Skin epidermis (tissue), 12 donors: ENCODE data around the gene ATP6V0A4.
"Not testable (repeated sequence)": the region's sequence is repeated elsewhere in the genome, so short reads cannot be mapped to it uniquely, and the experiment has no call there.

Source experiments
- H3K27ac ChIP-seq, 21 experiments: fragments of 200-600 bp; sonication (generic) in 11 of 21; one replicate each; pipeline ENCODE4 v1.5.0; 2020; ENCODE audit warnings: mild to moderate bottlenecking in 3 of 21, inconsistent platforms in 2 of 21, moderate library complexity in 2 of 21
- H3K4me3 ChIP-seq, 7 experiments: fragments of 200-600 bp; sonication (generic) in 2 of 7; one replicate each; pipeline ENCODE4 v1.5.0; 2020; ENCODE audit warnings: inconsistent platforms in 2 of 7, mild to moderate bottlenecking in 2 of 7, moderate library complexity in 1 of 7

Gene ATP6V0A4

GRCh38 chr7:138797715-138798320 lies at the start of gene ATP6V0A4, which contains the start of gene TMEM213:
ATP6V0A4 (minus strand) TSS chr7:138798196; CDS start chr7:138771247, 26,949 bp downstream.
TMEM213 (plus strand) TSS chr7:138797994; CDS start chr7:138798105, 111 bp downstream.
- no peak within 1 kb of the TSS for H3K4me3 ChIP-seq
- H3K27ac ChIP-seq: no peak within 1 kb of the TSS

GRCh38 chr7:138845711-138846110 lies 47.7 kb upstream of the ATP6V0A4 start:
- no peak overlapping the region for H3K27ac ChIP-seq
- no peak overlapping the region for H3K4me3 ChIP-seq

- no peak overlapping the region for H3K4me3 ChIP-seq
Observed at GRCh38 chr7:138843632-138844580, 45.9 kb upstream of the ATP6V0A4 start.

GRCh38 chr7:138842111-138842510 lies 44.1 kb upstream of the ATP6V0A4 start:
- Histone ChIP-seq H3K27ac (no peak overlapping the region), H3K4me3 (no peak overlapping the region)

More at GRCh38 chr7:138843632-138844580, 45.9 kb upstream of the ATP6V0A4 start:
- H3K27ac ChIP-seq: no peak overlapping the region

- H3K27ac ChIP-seq: no peak overlapping the region
- H3K4me3 ChIP-seq: no peak overlapping the region
Observed at GRCh38 chr7:138838166-138838565, 40.2 kb upstream of the ATP6V0A4 start.

GRCh38 chr7:138837627-138838026 lies 39.6 kb upstream of the ATP6V0A4 start:
- Histone ChIP-seq H3K27ac (no peak overlapping the region), H3K4me3 (no peak overlapping the region)

GRCh38 chr7:138835087-138835486 lies 37.1 kb upstream of the ATP6V0A4 start:
- no peak overlapping the region for H3K27ac ChIP-seq
- H3K4me3 ChIP-seq: no peak overlapping the region

GRCh38 chr7:138834583-138834982 lies 36.6 kb upstream of the ATP6V0A4 start:
- Histone ChIP-seq H3K27ac (no peak overlapping the region), H3K4me3 (no peak overlapping the region)

- Histone ChIP-seq H3K4me3 (no peak overlapping the region), H3K27ac (no peak overlapping the region)
Observed at GRCh38 chr7:138833596-138833995, 35.6 kb upstream of the ATP6V0A4 start.

- Histone ChIP-seq H3K27ac (no peak overlapping the region), H3K4me3 (no peak overlapping the region)
Observed at GRCh38 chr7:138832966-138833365, 35.0 kb upstream of the ATP6V0A4 start.

- no peak overlapping the region for H3K27ac ChIP-seq
- H3K4me3 ChIP-seq: no peak overlapping the region
Observed at GRCh38 chr7:138829335-138829734, 31.3 kb upstream of the ATP6V0A4 start.

GRCh38 chr7:138828302-138828701 lies 30.3 kb upstream of the ATP6V0A4 start:
- no peak overlapping the region for H3K27ac ChIP-seq
- no peak overlapping the region for H3K4me3 ChIP-seq

- no peak overlapping the region for H3K27ac ChIP-seq
- no peak overlapping the region for H3K4me3 ChIP-seq
Observed at GRCh38 chr7:138825049-138825721, 27.2 kb upstream of the ATP6V0A4 start.

- Histone ChIP-seq H3K4me3 (no peak overlapping the region), H3K27ac (no peak overlapping the region)
Observed at GRCh38 chr7:138822867-138823535, 25.0 kb upstream of the ATP6V0A4 start.

- Histone ChIP-seq H3K4me3 (no peak overlapping the region), H3K27ac (no peak overlapping the region)
Observed at GRCh38 chr7:138821912-138822311, 23.9 kb upstream of the ATP6V0A4 start.

GRCh38 chr7:138819625-138820024 lies 21.6 kb upstream of the ATP6V0A4 start:
- no peak overlapping the region for H3K27ac ChIP-seq
- no peak overlapping the region for H3K4me3 ChIP-seq

GRCh38 chr7:138816650-138817049 lies 18.7 kb upstream of the ATP6V0A4 start:
- H3K27ac ChIP-seq: no peak overlapping the region
- no peak overlapping the region for H3K4me3 ChIP-seq

- Histone ChIP-seq H3K27ac (no peak overlapping the region), H3K4me3 (no peak overlapping the region)
Observed at GRCh38 chr7:138814816-138815332, 16.9 kb upstream of the ATP6V0A4 start.

GRCh38 chr7:138813945-138814344 lies 15.9 kb upstream of the ATP6V0A4 start:
- Histone ChIP-seq H3K27ac (no peak overlapping the region), H3K4me3 (no peak overlapping the region)

GRCh38 chr7:138811327-138811726 lies 13.3 kb upstream of the ATP6V0A4 start:
- H3K27ac ChIP-seq, H3K4me3 ChIP-seq: not testable (repeated sequence)
